GM21515 (cell line): ENCODE data around the gene SEC14L5.

Experiments used
- ATAC-seq: cut with Tn5 transposase; IDR thresholded peaks from one replicate; pipeline ENCODE4 v1.9.1; 2021; ENCODE audit not compliant: unreplicated experiment

The SEC14L5 gene

DNA sequence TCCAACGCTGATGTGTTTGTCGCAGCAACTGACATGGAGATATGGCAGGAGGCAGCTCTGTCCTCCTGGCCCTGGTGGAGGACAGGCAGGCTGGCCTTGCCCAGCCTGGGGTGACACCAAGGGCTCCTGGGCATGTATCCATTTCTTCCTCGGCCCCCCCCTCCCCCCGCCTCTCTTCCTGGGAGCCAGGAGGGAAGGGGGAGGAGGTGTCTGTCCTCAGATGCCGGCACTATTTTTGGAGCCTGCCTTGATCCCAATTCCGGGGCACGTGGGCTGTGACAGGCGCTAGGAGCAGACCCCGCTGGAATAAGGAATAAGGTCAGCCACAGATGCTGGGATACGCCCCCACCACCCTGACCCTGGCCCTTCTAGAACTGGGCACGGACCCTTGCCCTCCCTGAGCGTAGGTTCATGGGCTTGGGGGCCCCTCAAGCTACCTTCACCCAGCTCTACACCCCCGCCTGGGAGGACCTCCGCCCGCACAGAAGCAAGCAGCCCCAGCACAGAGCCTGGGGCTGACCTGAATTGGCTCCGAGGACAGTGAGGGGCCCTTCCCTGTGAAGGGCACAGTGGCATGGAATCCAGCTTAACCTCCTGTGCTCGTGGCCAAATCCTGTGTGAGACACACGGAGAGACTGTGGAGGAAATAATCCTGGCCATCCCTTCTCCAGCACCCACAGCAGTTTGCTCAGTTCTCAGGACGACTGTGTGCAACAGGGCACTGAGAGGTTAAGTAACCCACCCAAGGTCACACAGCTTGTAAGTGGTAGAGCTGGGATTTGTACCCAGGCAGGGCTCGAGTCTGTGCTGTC lies 24.1 kb downstream of the SEC14L5 start:
- ATAC-seq, result no peak

GRCh38 chr16:4984174-4984990 lies 26.3 kb downstream of the SEC14L5 start:
- ATAC-seq, result no peak

DNA sequence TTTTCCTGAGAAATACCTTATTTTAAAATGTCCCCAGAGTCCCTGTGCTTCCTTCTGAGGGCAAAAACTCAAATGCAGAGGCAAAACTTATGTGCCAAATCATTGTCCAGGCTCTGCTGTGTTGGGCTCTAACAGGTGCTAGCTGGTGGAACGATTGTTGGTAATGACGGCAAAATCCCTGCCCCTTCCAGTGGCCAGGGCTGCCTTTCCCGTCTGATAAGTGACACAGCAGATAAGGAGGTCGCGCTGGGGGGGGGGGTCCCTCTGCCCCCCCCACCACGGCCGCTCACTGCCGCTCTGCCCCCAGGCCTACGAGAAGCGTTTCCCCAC lies 29.1 kb downstream of the SEC14L5 start:
- ATAC-seq, result no peak

GRCh38 chr16:4987580-4988374 lies 29.6 kb downstream of the SEC14L5 start:
- no peak for ATAC-seq

GRCh38 chr16:4988647-4989046 lies 30.5 kb downstream of the SEC14L5 start:
- no peak for ATAC-seq

DNA sequence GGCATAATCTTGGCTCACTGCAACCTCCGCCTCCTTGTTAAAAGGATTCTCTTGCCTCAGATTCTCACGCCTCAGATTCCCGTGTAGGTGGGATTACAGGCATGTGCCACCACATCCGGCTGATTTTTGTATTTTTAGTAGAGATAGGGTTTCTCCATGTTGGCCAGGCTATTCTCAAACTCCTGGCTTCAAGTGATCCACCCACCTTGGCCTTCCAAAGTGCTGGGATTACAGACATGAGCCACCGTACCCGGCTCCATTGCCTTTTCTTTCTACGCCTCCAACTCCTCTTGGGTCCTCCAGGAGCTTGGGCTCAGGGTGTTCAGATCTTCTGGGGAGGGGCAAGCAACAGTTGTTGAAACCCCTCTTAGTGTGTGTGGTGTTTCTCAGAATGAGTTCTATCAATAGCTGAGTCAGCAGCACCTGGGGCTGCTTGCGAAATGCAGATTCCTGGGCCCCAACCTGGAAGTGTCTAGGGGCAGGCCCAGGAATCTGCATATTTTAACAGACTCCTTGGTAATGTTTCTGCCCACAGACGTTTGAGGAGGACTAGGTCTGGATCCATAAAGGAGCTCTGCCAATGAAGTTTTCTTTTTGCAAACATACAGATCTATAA lies 31.4 kb downstream of the SEC14L5 start:
- no peak for ATAC-seq

DNA sequence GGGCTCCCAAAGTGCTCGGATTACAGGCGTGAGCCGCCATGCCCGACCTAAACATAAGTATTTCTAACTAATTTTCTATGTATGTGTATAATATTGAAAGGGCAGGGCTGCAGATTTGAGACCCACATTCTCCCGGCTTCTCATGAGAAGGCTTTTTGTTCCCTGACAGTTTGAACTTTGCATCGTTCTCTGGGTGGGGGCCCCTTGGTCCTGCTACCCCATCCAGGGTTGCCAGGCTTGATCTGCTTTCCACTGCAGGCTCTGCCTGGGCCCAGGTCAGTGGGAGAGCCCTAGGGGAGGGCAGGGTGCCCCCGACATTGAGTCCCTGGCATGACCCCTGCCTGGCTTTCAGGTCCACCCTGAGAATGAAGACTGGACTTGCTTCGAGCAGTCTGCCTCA lies 32.3 kb downstream of the SEC14L5 start:
- no peak for ATAC-seq

GRCh38 chr16:4991754-4992153 lies 33.6 kb downstream of the SEC14L5 start:
- ATAC-seq, result no peak

DNA sequence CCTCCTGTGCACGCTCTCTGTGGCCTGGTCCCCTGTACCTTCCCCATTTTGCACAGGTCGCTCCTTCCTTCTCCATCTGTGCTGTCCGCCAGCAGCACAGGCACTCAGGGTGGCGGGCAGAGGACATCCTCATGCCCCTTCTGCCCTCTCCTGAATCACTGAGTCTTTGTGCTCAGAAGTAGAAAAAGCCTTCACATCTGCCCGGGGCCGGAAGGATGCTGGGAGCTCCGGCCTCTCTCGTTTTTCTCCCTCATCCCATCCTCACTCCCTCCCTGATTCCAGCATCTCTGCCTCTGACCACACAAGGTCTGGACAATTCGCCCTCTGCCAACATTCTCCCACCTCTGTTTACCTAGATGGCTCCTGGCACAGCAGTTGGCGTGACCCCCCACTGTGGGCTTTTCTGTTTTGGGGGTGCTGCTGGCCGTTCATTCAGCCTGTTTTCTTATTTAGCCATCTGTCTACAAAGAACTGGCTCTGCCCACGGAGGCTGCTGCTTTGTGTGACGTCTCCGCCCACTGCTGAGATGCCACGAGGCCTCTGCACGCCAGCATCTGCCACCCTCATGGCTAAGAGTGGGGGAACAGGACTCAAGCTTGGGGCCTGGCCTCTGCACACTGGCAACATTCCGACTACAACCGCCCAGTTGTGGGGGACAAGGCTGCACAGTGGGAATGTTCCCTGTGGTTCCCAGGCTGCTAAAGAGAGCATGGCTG lies 36.7 kb downstream of the SEC14L5 start:
- ATAC-seq, result no peak

DNA sequence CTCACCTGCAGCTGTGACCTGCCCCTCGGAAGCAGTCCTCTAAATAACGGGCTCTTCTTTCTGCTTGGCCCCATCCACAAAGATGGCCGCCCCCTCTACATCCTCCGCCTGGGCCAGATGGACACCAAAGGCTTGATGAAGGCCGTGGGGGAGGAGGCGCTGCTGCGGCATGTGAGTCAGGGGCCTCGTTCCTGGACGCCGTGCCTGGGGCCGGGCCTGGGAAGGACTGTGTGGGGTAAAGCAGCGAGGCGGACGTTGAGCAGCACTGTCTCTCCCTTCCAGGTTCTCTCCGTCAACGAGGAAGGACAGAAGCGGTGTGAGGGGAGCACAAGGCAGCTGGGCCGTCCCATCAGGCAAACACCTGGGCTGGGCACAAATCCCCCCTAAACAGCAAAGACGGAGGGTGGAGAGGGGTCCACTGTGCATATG lies 42.5 kb downstream of the SEC14L5 start:
- ATAC-seq, result no peak

DNA sequence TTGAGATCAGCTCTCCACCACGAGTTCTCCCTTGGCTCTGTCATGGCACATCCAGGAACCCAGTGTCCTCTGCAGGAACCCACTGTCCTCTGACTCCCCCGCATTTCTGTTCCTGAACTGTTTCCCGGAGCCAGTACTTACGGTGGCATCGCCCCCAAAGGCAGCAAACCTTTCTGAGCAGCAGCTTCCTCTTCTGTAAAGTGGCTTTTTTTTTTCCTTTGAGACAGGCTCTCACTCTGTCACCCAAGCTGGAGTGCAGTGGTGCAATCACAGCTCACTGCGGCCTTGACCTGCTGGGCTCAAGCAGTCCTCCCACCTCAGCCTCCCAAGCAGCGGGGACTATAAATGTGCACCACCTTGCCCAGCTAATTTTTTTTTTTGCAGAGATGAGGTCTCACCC lies 43.4 kb downstream of the SEC14L5 start:
- ATAC-seq, result no peak

- ATAC-seq, result no peak
These were observed 43.9 kb downstream of the SEC14L5 start for GRCh38 chr16:5001986-5002385.

- ATAC-seq, result no peak
These were observed 44.6 kb downstream of the SEC14L5 start for GRCh38 chr16:5002699-5003143.

- no peak for ATAC-seq
These were observed 45.1 kb downstream of the SEC14L5 start for GRCh38 chr16:5003211-5003610.

DNA sequence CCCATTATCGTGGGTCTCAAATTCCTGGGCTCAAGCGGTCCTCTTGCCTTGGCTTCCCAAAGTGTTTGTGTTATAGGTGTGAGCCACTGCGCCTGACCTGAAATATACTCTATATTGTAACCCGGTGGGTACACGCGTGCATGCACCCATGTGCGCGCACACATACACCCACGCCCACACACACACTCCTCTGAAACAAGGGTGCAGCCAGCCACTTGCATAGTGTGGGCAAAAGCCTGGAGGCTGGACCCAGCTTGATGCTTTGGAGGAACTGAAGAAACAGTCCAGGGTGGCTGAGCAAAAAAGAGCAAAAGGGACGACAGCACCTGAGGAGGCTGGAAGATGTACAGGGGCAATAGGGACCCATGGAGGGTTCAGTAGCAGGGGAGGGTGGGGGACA lies 45.7 kb downstream of the SEC14L5 start:
- ATAC-seq, result no peak

DNA sequence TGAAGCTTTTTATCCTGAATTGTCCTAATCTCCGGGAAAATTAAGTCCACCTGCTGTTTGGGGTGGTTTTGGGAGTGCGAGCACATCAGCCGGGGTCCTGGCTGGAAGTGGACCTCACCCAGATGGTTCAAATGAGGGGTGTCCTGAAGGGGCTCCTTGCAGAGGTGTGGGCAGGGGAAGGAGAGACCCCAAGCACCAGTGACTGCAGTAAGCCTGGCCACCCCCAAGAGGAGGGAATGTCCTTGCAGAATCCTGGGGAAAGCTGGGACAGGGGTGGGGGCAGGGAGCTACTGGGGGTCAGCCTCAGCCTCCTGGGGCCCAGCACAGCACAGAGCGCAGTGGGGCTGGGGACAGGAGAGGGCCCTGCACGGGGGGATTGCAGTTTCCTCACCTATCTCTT lies 46.2 kb downstream of the SEC14L5 start:
- no peak for ATAC-seq

DNA sequence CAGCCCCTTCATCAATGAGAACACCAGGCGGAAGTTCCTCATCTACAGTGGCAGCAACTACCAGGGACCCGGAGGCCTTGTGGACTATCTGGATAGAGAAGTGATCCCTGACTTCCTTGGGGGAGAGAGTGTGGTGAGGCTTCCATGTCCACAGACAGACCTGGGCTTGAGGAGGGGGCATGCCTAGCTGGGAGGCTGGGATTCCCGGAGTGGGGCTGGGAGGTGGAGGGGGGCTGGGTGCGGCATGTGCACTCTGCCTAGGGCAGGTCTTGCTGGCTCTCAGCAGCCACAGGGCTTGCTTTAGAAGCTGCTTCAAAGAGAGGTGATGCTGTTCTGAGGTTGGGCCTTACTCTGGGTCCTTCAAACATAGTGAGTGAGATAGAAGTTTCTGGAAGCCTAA lies 47.8 kb downstream of the SEC14L5 start:
- no peak for ATAC-seq

GRCh38 chr16:5006348-5007193 lies 48.4 kb downstream of the SEC14L5 start:
- no peak for ATAC-seq

DNA sequence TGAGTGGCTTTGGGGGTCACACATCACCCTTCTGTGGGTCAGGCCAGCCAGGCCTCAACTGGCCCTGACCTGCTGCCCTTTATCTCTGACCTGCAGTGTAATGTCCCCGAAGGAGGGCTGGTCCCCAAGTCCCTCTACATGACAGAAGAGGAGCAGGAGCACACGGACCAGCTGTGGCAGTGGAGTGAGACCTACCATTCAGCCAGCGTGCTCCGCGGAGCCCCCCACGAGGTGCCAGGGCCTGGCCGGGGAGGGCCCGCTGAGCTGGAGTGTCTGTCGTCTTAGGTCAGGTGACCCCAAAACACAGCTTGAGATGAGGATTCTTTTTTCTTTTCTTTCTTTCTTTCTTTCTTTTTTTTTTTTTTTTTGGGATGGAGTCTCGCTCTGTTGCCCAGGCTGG lies 49.1 kb downstream of the SEC14L5 start:
- ATAC-seq, result no peak

GRCh38 chr16:5008311-5008731 lies 50.2 kb downstream of the SEC14L5 start:
- ATAC-seq, result no peak
